DOHH2 (cell line): ENCODE results near the gene HAPLN3.

Source experiments
- H3F3A ChIP-seq: fragments of 200-600 bp; sonication (generic), shearing (Covaris generic); 2 replicates; pipeline ENCODE4 v1.6.0; 2016; ENCODE audit warnings: antibody characterized with exemption, mild to moderate bottlenecking; ENCODE audit not compliant: control insufficient read depth, insufficient read depth
- H3K27ac ChIP-seq: fragments of 200-600 bp; sonication (generic); 2 replicates; pipeline ENCODE4 v1.5.1; 2014; ENCODE audit warnings: low read depth, mild to moderate bottlenecking, low read length, moderate library complexity
- H3K27me3 ChIP-seq: fragments of 200-600 bp; sonication (generic); 2 replicates; pipeline ENCODE4 v1.6.1; 2014; ENCODE audit warnings: mild to moderate bottlenecking, low read length, mixed read lengths; ENCODE audit not compliant: control insufficient read depth
- H3K36me3 ChIP-seq: fragments of 200-600 bp; sonication (generic); 2 replicates; pipeline ENCODE4 v1.6.1; 2014; ENCODE audit warnings: mild to moderate bottlenecking, low read length, moderate library complexity, mixed read lengths; ENCODE audit not compliant: control insufficient read depth
- H3K4me1 ChIP-seq: fragments of 200-600 bp; sonication (generic); 2 replicates; pipeline ENCODE4 v1.6.1; 2014; ENCODE audit warnings: mild to moderate bottlenecking, low read length, mixed read lengths; ENCODE audit not compliant: control insufficient read depth
- H3K4me2 ChIP-seq: fragments of 200-600 bp; sonication (generic); 2 replicates; pipeline ENCODE4 v1.6.0; 2014; ENCODE audit warnings: mild to moderate bottlenecking, low read length, moderate library complexity
- H3K4me3 ChIP-seq: fragments of 200-600 bp; sonication (generic); 2 replicates; pipeline ENCODE4 v1.5.1; 2014; ENCODE audit warnings: mild to moderate bottlenecking, low read length, mixed read lengths
- H3K79me2 ChIP-seq: fragments of 200-600 bp; sonication (generic); 2 replicates; pipeline ENCODE4 v1.6.1; 2014; ENCODE audit warnings: mild to moderate bottlenecking, low read length, mixed read lengths; ENCODE audit not compliant: control insufficient read depth
- H3K9me2 ChIP-seq: fragments of 200-600 bp; sonication (generic); replicated peaks from 2 replicates; pipeline ENCODE4 v1.6.1; 2014; ENCODE audit warnings: mild to moderate bottlenecking, low read length, mixed read lengths; ENCODE audit not compliant: control insufficient read depth
- H3K9me3 ChIP-seq: fragments of 200-600 bp; sonication (generic); 2 replicates; pipeline ENCODE4 v1.6.1; 2014; ENCODE audit warnings: antibody characterized with exemption, low read length, mixed read lengths; ENCODE audit not compliant: control insufficient read depth, insufficient read depth
- H4K20me1 ChIP-seq: fragments of 200-600 bp; sonication (generic); 2 replicates; pipeline ENCODE4 v1.6.0; 2014; ENCODE audit warnings: low read depth, mild to moderate bottlenecking, antibody characterized with exemption, low read length, moderate library complexity; ENCODE audit not compliant: control insufficient read depth, insufficient read depth
- CTCF ChIP-seq: fragments of 200-600 bp; sonication (generic); IDR thresholded peaks from one replicate; pipeline ENCODE4 v1.5.1; 2014; ENCODE audit warnings: antibody characterized with exemption, mild to moderate bottlenecking, low read depth, low read length; ENCODE audit not compliant: poor library complexity, severe bottlenecking
- EZH2phosphoT487 ChIP-seq: fragments of 200-600 bp; sonication (generic); IDR thresholded peaks from 2 replicates; pipeline ENCODE4 v1.6.1; 2017; ENCODE audit warnings: borderline replicate concordance, mild to moderate bottlenecking, antibody characterized with exemption, low read length, moderate library complexity, mixed read lengths

The HAPLN3 gene

GRCh38 chr15:88834211-88834812 lies 61.0 kb downstream of the HAPLN3 start:
- Histone ChIP-seq H3K4me3 (no peak overlapping the region), H3K79me2 (no peaks in the 10 kb centered on the region), H3K4me2 (no peak overlapping the region), H3F3A (no peaks in the 10 kb centered on the region), H3K27ac (no peak overlapping the region), H3K9me2 (no peaks in the 10 kb centered on the region), H3K9me3 (no peaks in the 10 kb centered on the region), H3K27me3 (no peaks in the 10 kb centered on the region), H4K20me1 (no peaks in the 10 kb centered on the region), H3K4me1 (no peaks in the 10 kb centered on the region), H3K36me3 (no peaks in the 10 kb centered on the region)
- TF ChIP-seq CTCF (peak; percentile 90), EZH2phosphoT487 (no peak)

- Histone ChIP-seq H3F3A (no peaks in the 10 kb centered on the region), H3K4me1 (no peaks in the 10 kb centered on the region), H3K36me3 (no peaks in the 10 kb centered on the region), H3K9me3 (no peaks in the 10 kb centered on the region), H3K4me2 (no peak overlapping the region), H3K79me2 (no peaks in the 10 kb centered on the region), H3K9me2 (no peaks in the 10 kb centered on the region), H3K27me3 (no peaks in the 10 kb centered on the region), H3K4me3 (no peak overlapping the region), H3K27ac (no peak overlapping the region), H4K20me1 (no peaks in the 10 kb centered on the region)
- TF ChIP-seq EZH2phosphoT487, result no peak
- TF ChIP-seq CTCF, result no peak
Measured at GRCh38 chr15:88833731-88834100, 61.6 kb downstream of the HAPLN3 start.

- H3K4me3 ChIP-seq, result no peak overlapping the region
- no peaks in the 10 kb centered on the region for H3K9me2 ChIP-seq
- H3F3A ChIP-seq, result no peaks in the 10 kb centered on the region
- H3K4me1 ChIP-seq, result no peaks in the 10 kb centered on the region
- no peaks in the 10 kb centered on the region for H4K20me1 ChIP-seq
- H3K27me3 ChIP-seq, result no peaks in the 10 kb centered on the region
- TF ChIP-seq EZH2phosphoT487 (no peak), CTCF (no peak)
- H3K36me3 ChIP-seq, result no peaks in the 10 kb centered on the region
- H3K27ac ChIP-seq, result no peak overlapping the region
- no peaks in the 10 kb centered on the region for H3K79me2 ChIP-seq
- H3K4me2 ChIP-seq, result no peak overlapping the region
- H3K9me3 ChIP-seq, result no peaks in the 10 kb centered on the region
Measured at GRCh38 chr15:88832820-88833730, 62.3 kb downstream of the HAPLN3 start.
